Smooth muscle cell (in vitro differentiated cells): ENCODE measurements around the gene EHMT1. TPM values are rescaled to one million over a fixed set of nuclear protein-coding genes. Genes with fewer than 3 reads are reported as not detected.

ENCODE experiments used
- DNase-seq: peaks from one replicate; lab custom pipeline; 2025; ENCODE audit not compliant: unreplicated experiment; lab: John Stamatoyannopoulos, UW
- H2AFZ ChIP-seq: fragments of 200-600 bp; sonication (generic); 2 replicates; pipeline ENCODE4 v1.6.0; 2016; ENCODE audit warnings: antibody characterized with exemption, low read depth, mild to moderate bottlenecking
- H3F3A ChIP-seq: fragments of 200-600 bp; sonication (generic); 2 replicates; pipeline ENCODE4 v1.6.0; 2017; ENCODE audit warnings: antibody characterized with exemption, low read depth
- H3K27ac ChIP-seq: fragments of 200-600 bp; sonication (generic); 2 replicates; pipeline ENCODE4 v1.5.1; 2016; ENCODE audit warnings: low read depth, mild to moderate bottlenecking
- H3K27me3 ChIP-seq: fragments of 200-600 bp; sonication (generic); 2 replicates; pipeline ENCODE4 v1.6.1; 2016; ENCODE audit warnings: low read depth, mild to moderate bottlenecking
- H3K36me3 ChIP-seq: fragments of 200-600 bp; sonication (generic); 2 replicates; pipeline ENCODE4 v1.5.1; 2016; ENCODE audit warnings: low read depth
- H3K4me1 ChIP-seq: fragments of 200-600 bp; sonication (generic); 2 replicates; pipeline ENCODE4 v1.5.1; 2016; ENCODE audit warnings: low read depth
- H3K4me2 ChIP-seq: fragments of 200-600 bp; sonication (generic); 2 replicates; pipeline ENCODE4 v1.6.0; 2016; ENCODE audit warnings: mild to moderate bottlenecking
- H3K4me3 ChIP-seq: fragments of 200-600 bp; sonication (generic); 2 replicates; pipeline ENCODE4 v1.5.1; 2016; ENCODE audit warnings: mild to moderate bottlenecking
- H3K79me2 ChIP-seq: fragments of 200-600 bp; sonication (generic); 2 replicates; pipeline ENCODE4 v1.6.0; 2016; ENCODE audit warnings: low read depth, mild to moderate bottlenecking
- H3K9ac ChIP-seq: fragments of 200-600 bp; sonication (generic); 2 replicates; pipeline ENCODE4 v1.6.0; 2016; ENCODE audit warnings: low read depth
- H3K9me3 ChIP-seq: fragments of 200-600 bp; sonication (generic); replicated peaks from 2 replicates; pipeline ENCODE4 v1.5.1; 2016; ENCODE audit warnings: low read depth
- H4K20me1 ChIP-seq: fragments of 200-600 bp; sonication (generic); 2 replicates; pipeline ENCODE4 v1.6.0; 2016; ENCODE audit warnings: low read depth
- WGBS: methylation state at CpG from one replicate; pipeline ENCODE4 v1.1.7; 2016; ENCODE audit warnings: low lambda C conversion rate; 5-methylcytosine and 5-hydroxymethylcytosine counted together
- polyA plus RNA-seq: library from polyadenylated mRNA; unstranded; fragments of >200 nt; fragmentation: Nextera tagmentation; extraction: Ambion mirVana; gene quantifications from 2 replicates; pipeline ENCODE4 v1.2.1, GENCODE V29; 2016
- total RNA-seq: library from RNA; depleted of rRNA; stranded (reverse); fragments of >200 nt; gene quantifications from 2 replicates; pipeline ENCODE4 v1.2.3, GENCODE V29; 2014
- TF ChIP-seq, protein P1 (sequence below): fragments of 200-600 bp; sonication (generic); IDR thresholded peaks from 2 replicates; pipeline ENCODE4 v1.5.1; 2017; ENCODE audit warnings: borderline replicate concordance, mild to moderate bottlenecking, antibody characterized with exemption; ENCODE audit not compliant: insufficient read depth, poor library complexity, severe bottlenecking

The EHMT1 gene
- total and polyA plus RNA-seq, 2 experiments from 2014 or later, result 23.1 to 34.1 TPM

DNA sequence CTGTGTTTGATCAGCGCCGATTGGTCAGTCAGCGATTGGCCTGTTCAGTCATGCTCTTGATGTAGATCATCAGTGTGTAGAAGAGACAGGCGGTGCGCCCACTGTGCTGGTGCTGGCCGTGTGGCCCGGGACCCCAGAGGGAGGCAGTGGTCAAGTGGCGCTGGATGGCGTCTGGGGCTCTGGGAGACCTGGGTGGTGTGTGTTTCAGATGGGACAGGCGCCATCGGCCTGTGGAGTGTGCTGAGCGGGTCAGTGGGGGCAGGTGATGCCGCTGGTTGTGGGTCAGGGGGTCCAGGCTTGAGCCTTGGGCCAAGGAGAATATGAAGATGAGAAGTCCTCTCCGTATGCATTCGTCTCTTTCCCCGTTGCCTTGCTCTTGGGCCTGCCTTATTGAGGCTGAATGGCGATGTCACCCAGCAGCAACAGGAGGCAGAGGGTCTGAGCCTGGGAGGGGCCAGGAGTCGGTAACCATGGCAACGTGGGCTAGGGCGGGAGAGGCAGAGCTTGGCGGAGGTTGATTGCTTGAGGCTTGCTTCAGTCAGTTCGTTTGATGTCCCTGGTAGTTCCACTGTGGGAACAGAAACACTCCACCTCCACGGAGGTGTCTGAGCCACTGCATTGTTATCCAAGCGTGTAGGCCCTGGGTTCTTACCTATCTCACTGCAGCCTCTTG is 141.0 kb downstream of the EHMT1 start:
- peaks cover 11% of the 10 kb centered on the region for H3K79me2 ChIP-seq
- H3K27ac ChIP-seq, result no peak overlapping the region
- H3K9me3 ChIP-seq, result no peaks in the 10 kb centered on the region
- peaks cover 4% of the 10 kb centered on the region for H3K36me3 ChIP-seq
- TF ChIP-seq, protein P1, sequence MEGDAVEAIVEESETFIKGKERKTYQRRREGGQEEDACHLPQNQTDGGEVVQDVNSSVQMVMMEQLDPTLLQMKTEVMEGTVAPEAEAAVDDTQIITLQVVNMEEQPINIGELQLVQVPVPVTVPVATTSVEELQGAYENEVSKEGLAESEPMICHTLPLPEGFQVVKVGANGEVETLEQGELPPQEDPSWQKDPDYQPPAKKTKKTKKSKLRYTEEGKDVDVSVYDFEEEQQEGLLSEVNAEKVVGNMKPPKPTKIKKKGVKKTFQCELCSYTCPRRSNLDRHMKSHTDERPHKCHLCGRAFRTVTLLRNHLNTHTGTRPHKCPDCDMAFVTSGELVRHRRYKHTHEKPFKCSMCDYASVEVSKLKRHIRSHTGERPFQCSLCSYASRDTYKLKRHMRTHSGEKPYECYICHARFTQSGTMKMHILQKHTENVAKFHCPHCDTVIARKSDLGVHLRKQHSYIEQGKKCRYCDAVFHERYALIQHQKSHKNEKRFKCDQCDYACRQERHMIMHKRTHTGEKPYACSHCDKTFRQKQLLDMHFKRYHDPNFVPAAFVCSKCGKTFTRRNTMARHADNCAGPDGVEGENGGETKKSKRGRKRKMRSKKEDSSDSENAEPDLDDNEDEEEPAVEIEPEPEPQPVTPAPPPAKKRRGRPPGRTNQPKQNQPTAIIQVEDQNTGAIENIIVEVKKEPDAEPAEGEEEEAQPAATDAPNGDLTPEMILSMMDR, result no peak
- DNase-seq, result no peak
- no peaks in the 10 kb centered on the region for H3F3A ChIP-seq
- H3K4me3 ChIP-seq, result no peak overlapping the region
- H3K4me1 ChIP-seq, result no peaks in the 10 kb centered on the region
- no peak overlapping the region for H2AFZ ChIP-seq
- no peaks in the 10 kb centered on the region for H3K27me3 ChIP-seq
- no peak overlapping the region for H3K9ac ChIP-seq
- 96% methylated on average over 24 of the region's 24 CpGs for WGBS
- peaks cover 8% of the 10 kb centered on the region for H4K20me1 ChIP-seq
- H3K4me2 ChIP-seq, result no peak overlapping the region

DNA sequence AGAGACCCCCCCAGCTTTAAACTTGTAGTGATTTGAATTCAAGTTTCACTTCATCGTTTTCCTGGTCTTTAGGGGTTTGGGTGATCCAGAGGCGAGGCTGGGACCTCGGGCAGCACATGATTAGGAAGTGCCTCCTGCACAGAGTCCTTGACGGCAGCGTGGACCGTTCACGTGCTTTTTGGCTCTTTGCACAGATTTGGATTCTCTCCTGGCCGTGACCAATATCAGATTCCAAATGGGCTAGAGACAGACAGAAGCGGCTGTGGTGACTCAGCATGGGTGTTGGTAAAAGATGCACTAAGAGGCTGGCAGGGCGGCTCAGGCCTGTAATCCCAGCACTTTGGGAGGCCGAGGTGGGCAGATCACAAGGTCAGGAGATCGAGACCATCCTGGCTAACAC is 141.6 kb downstream of the EHMT1 start:
- Histone ChIP-seq H3F3A (no peaks in the 10 kb centered on the region), H3K4me1 (no peaks in the 10 kb centered on the region), H3K4me2 (no peak overlapping the region), H3K4me3 (no peak overlapping the region), H4K20me1 (peaks cover 8% of the 10 kb centered on the region), H3K27me3 (no peaks in the 10 kb centered on the region), H3K27ac (no peak overlapping the region), H3K9ac (no peak overlapping the region), H3K9me3 (no peaks in the 10 kb centered on the region), H3K79me2 (peaks cover 11% of the 10 kb centered on the region), H3K36me3 (peaks cover 2% of the 10 kb centered on the region), H2AFZ (no peak overlapping the region)
- TF ChIP-seq, protein P1, result no peak
- WGBS, result 92% methylated on average over 12 of the region's 12 CpGs
- DNase-seq, result no peak

DNA sequence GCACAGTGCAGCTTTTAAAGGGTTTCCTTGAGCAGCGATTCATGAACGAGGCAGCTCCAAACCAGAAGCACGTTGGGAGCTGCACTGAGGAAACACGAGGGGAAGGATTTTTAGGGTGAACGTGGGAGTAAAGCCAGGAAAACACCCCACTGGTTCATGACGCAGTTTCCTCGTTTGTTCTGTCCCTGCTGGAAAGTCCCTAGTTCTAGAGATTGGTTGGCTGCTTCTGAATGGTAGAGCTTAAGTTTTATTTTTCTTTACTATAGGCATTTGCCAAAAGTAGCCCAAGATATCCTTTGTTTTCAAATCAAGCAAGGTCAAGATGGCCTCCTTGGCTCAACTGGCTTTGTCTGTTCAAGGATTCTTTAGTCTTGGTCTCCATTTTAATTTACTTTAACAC is 142.2 kb downstream of the EHMT1 start:
- H3K4me1 ChIP-seq, result no peaks in the 10 kb centered on the region
- peaks cover 11% of the 10 kb centered on the region for H3K79me2 ChIP-seq
- TF ChIP-seq, protein P1, result no peak
- no peak overlapping the region for H3K4me2 ChIP-seq
- no peaks in the 10 kb centered on the region for H3K36me3 ChIP-seq
- H3K27ac ChIP-seq, result no peak overlapping the region
- peaks cover 8% of the 10 kb centered on the region for H4K20me1 ChIP-seq
- 96% methylated on average over 7 of the region's 7 CpGs for WGBS
- H3K27me3 ChIP-seq, result no peaks in the 10 kb centered on the region
- H3K4me3 ChIP-seq, result no peak overlapping the region
- no peak overlapping the region for H2AFZ ChIP-seq
- no peak for DNase-seq
- H3F3A ChIP-seq, result no peaks in the 10 kb centered on the region
- H3K9ac ChIP-seq, result no peak overlapping the region
- no peaks in the 10 kb centered on the region for H3K9me3 ChIP-seq

DNA sequence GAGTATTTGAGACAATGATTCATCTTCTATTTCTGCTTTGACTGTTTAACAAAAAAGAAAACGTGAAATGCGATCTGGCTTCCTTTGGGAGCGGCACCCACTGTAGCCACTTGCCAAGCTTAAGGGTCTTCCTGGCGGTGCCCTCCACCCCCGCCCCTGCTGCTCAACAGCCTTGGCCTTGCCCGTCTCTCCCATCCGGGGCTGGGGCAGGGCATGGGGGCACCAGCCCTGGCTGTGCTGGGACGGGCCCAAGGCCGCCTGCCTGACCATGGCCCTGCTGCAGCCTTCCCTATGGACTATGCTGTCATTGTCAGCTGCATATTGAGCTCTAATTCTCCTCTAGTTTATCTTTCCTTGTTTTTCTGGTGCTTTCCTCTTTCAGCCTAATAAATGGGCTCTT is 143.0 kb downstream of the EHMT1 start:
- Histone ChIP-seq H3K4me1 (no peaks in the 10 kb centered on the region), H3K4me2 (no peak overlapping the region), H3F3A (no peaks in the 10 kb centered on the region), H3K4me3 (no peak overlapping the region), H3K36me3 (no peaks in the 10 kb centered on the region), H4K20me1 (peaks cover 8% of the 10 kb centered on the region), H3K9me3 (no peaks in the 10 kb centered on the region), H2AFZ (no peak overlapping the region), H3K79me2 (peaks cover 11% of the 10 kb centered on the region), H3K9ac (no peak overlapping the region), H3K27me3 (no peaks in the 10 kb centered on the region), H3K27ac (no peak overlapping the region)
- 95% methylated on average over 7 of the region's 9 CpGs for WGBS
- DNase-seq, result no peak
- TF ChIP-seq, protein P1, result no peak
